Neuronal stem cell (in vitro differentiated cells): ENCODE measurements around the gene PRAMEF9.
"Not testable (repeated sequence)": the region's sequence is repeated elsewhere in the genome, so short reads cannot be mapped to it uniquely, and the experiment has no call there.

Experiments
- DNase-seq: peaks from one replicate; pipeline ENCODE4 v3.0.0-alpha.2; 2013; ENCODE audit warnings: low spot score
- H2AFZ ChIP-seq: one replicate; pipeline ENCODE4 v1.6.1; 2013; ENCODE audit warnings: mild to moderate bottlenecking, low read length, inconsistent platforms
- H2AK5ac ChIP-seq: 2 replicates; pipeline ENCODE4 v1.6.1; 2013; ENCODE audit warnings: low read depth, mild to moderate bottlenecking, inconsistent platforms, low read length, moderate library complexity, mixed read lengths
- H2BK120ac ChIP-seq: 2 replicates; pipeline ENCODE4 v1.6.1; 2013; ENCODE audit warnings: low read depth, mild to moderate bottlenecking, inconsistent platforms, low read length, moderate library complexity, mixed read lengths
- H2BK12ac ChIP-seq: one replicate; pipeline ENCODE4 v1.6.1; 2013; ENCODE audit warnings: low read length, inconsistent platforms
- H2BK15ac ChIP-seq: 2 replicates; pipeline ENCODE4 v1.6.1; 2013; ENCODE audit warnings: mild to moderate bottlenecking, low read length, inconsistent platforms, mixed read lengths
- H2BK5ac ChIP-seq: one replicate; pipeline ENCODE4 v1.6.1; 2013; ENCODE audit warnings: inconsistent platforms, mild to moderate bottlenecking, low read length, moderate library complexity
- H3K14ac ChIP-seq: one replicate; pipeline ENCODE4 v1.6.1; 2013; ENCODE audit warnings: low read length, inconsistent platforms
- H3K18ac ChIP-seq: 2 replicates; pipeline ENCODE4 v1.6.1; 2013; ENCODE audit warnings: low read length, inconsistent platforms
- H3K23ac ChIP-seq: 2 replicates; pipeline ENCODE4 v1.6.1; 2013; ENCODE audit warnings: low read depth, mild to moderate bottlenecking, mixed read lengths, low read length, inconsistent platforms; ENCODE audit not compliant: poor library complexity
- H3K27ac ChIP-seq: replicated peaks from 3 replicates; pipeline ENCODE4 v1.5.1; 2013; ENCODE audit warnings: low read length, inconsistent platforms
- H3K27me3 ChIP-seq, 3 experiments: 2 replicates each; pipeline ENCODE4 v1.6.1; 2013; ENCODE audit warnings: low read length in 3 of 3, mild to moderate bottlenecking in 2 of 3, inconsistent platforms in 1 of 3, low read depth in 1 of 3, mixed read lengths in 1 of 3, moderate library complexity in 1 of 3; ENCODE audit not compliant: control insufficient read depth in 3 of 3, insufficient read depth in 3 of 3
- H3K36me3 ChIP-seq, 2 donors: replicated peaks in 1 of 2; 2 replicates each; pipeline ENCODE4 v1.6.1; 2013; ENCODE audit warnings: low read length in 2 of 2; ENCODE audit not compliant: control insufficient read depth in 2 of 2, insufficient read depth in 2 of 2
- H3K4ac ChIP-seq: 2 replicates; pipeline ENCODE4 v1.6.1; 2013; ENCODE audit warnings: inconsistent platforms, mild to moderate bottlenecking, low read length, moderate library complexity
- H3K4me1 ChIP-seq, 2 donors: 1 replicate in 1 of 2; 2 replicates in 1 of 2; pipeline ENCODE4 v1.6.1; 2013; ENCODE audit warnings: low read length in 2 of 2, low read depth in 1 of 2; ENCODE audit not compliant: control insufficient read depth in 2 of 2, insufficient read depth in 1 of 2
- H3K4me2 ChIP-seq: one replicate; pipeline ENCODE4 v1.6.1; 2013; ENCODE audit warnings: mild to moderate bottlenecking, low read length, inconsistent platforms; ENCODE audit not compliant: insufficient read depth, poor library complexity, severe bottlenecking
- H3K4me3 ChIP-seq, 2 donors: 2 replicates each; pipeline ENCODE4 v1.5.1; 2013; ENCODE audit warnings: low read length in 2 of 2, mild to moderate bottlenecking in 2 of 2, inconsistent platforms in 1 of 2, moderate library complexity in 1 of 2
- H3K79me1 ChIP-seq: one replicate; pipeline ENCODE4 v1.6.1; 2013; ENCODE audit warnings: low read depth, mild to moderate bottlenecking, inconsistent platforms, low read length, moderate library complexity
- H3K9ac ChIP-seq: one replicate; pipeline ENCODE4 v1.6.1; 2013; ENCODE audit warnings: mild to moderate bottlenecking, low read depth, low read length, inconsistent platforms; ENCODE audit not compliant: poor library complexity
- H3K9me3 ChIP-seq, 2 donors: replicated peaks in 1 of 2; 2 replicates each; pipeline versions ENCODE3 to v1.6.1; 2013; ENCODE audit warnings: low read length in 2 of 2, mild to moderate bottlenecking in 2 of 2, inconsistent platforms in 1 of 2, low read depth in 1 of 2, mixed read lengths in 1 of 2, moderate library complexity in 1 of 2; ENCODE audit not compliant: control insufficient read depth in 2 of 2, insufficient read depth in 1 of 2
- H4K8ac ChIP-seq: one replicate; pipeline ENCODE4 v1.6.1; 2013; ENCODE audit warnings: low read depth, mild to moderate bottlenecking, inconsistent platforms, low read length, moderate library complexity
- H4K91ac ChIP-seq: one replicate; pipeline ENCODE4 v1.6.1; 2013; ENCODE audit warnings: low read length, low read depth, mild to moderate bottlenecking, inconsistent platforms; ENCODE audit not compliant: poor library complexity
- WGBS, 2 donors: extraction: QIAGEN DNeasy Blood & Tissue Kit; methylation state at CpG; one replicate each; pipeline ENCODE4 v1.1.7; 2013; ENCODE audit warnings: missing lambda C conversion rate in 2 of 2, mixed read lengths in 1 of 2; ENCODE audit not compliant: insufficient read length in 2 of 2, insufficient replicate concordance in 1 of 2; ENCODE audit errors: extremely low coverage in 2 of 2; 5-methylcytosine and 5-hydroxymethylcytosine counted together

PRAMEF9 gene

DNA sequence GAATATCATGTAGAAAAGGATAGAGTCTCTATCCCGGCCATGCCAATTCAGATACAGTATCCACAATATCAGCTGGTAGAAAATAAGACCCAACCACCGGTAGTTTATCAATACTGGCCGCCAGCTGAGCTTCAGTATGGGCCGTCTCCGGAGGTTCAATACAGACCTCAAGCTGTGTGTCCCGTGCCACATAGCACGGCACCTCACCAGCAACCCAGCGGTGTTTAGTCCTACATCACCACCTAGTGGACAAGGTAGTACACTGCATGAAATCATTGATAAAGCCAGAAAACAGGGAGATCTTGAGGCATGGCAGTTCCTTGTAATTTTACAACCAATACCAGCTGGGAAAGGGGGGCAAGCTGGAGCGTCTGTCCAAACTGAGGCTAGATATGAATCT lies 37.1 kb downstream of the PRAMEF9 start:
- not testable (repeated sequence) for H3K14ac ChIP-seq, H2BK120ac ChIP-seq, H2AK5ac ChIP-seq, H2BK15ac ChIP-seq, H3K36me3 ChIP-seq, H4K8ac ChIP-seq, DNase-seq, H3K23ac ChIP-seq, H3K18ac ChIP-seq, H3K4me1 ChIP-seq, H3K27ac ChIP-seq, H3K27me3 ChIP-seq, H2AFZ ChIP-seq, H3K4me3 ChIP-seq, H3K4me2 ChIP-seq, H3K4ac ChIP-seq, H3K9me3 ChIP-seq, H4K91ac ChIP-seq, H3K9ac ChIP-seq, H2BK12ac ChIP-seq, H3K79me1 ChIP-seq, H2BK5ac ChIP-seq
- no CpG with 5 or more reads among the region's 9 CpGs for WGBS, 2 donors

DNA sequence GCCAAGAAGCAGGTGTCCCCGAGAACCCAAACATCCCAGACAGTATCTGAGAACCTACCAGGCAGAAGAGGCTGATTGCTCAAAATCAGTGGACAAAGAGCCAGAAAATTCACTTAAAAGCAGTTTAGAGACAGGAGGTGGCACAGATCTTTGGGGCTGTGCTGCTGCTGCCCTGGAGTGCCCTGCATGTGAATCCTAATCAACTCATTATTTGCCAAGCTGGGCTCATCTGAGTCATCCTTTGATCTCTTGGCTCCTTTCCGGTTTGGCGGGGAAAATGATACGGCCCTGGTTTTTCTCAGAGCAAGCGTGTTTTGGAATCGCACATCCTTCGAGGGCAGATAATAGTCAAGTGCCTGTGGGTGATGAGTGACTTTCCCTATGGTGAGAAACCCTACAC lies 45.0 kb downstream of the PRAMEF9 start:
- H4K8ac ChIP-seq, H2BK5ac ChIP-seq, H3K23ac ChIP-seq, H3K4me1 ChIP-seq, H3K14ac ChIP-seq, H2BK15ac ChIP-seq, H3K27me3 ChIP-seq, H3K18ac ChIP-seq, DNase-seq, H3K79me1 ChIP-seq, H3K27ac ChIP-seq, H3K9me3 ChIP-seq, H2AK5ac ChIP-seq, H2BK12ac ChIP-seq, H2AFZ ChIP-seq, H3K4ac ChIP-seq, H3K4me2 ChIP-seq, H3K36me3 ChIP-seq, H4K91ac ChIP-seq, H3K4me3 ChIP-seq, H3K9ac ChIP-seq, H2BK120ac ChIP-seq: not testable (repeated sequence)
- no CpG with 5 or more reads among the region's 7 CpGs for WGBS, 2 donors

DNA sequence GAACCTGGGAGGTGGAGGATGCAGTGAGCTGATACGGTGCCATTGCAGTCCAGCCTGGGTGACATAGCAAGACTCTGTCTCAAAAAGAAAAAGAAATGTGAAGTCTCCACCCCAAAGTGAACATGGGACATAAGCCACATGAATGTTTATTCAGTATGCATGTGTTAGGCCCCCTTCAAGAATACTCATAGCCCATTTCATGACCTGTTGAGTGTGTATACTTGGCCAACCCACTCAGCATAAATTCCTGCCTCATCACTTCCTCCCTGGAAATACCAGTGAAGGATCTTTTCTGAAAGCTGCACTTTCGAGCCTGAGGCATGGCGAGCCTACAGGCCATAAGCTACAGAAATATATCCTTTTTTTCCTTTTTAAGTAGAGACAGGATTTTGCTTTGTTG lies 47.6 kb downstream of the PRAMEF9 start:
- H3K14ac ChIP-seq, H2AK5ac ChIP-seq, H3K4ac ChIP-seq, H2BK5ac ChIP-seq, H3K23ac ChIP-seq, H3K36me3 ChIP-seq, DNase-seq, H2BK120ac ChIP-seq, H3K27me3 ChIP-seq, H3K9me3 ChIP-seq, H2AFZ ChIP-seq, H3K4me3 ChIP-seq, H3K27ac ChIP-seq, H3K18ac ChIP-seq, H4K91ac ChIP-seq, H3K79me1 ChIP-seq, H2BK12ac ChIP-seq, H4K8ac ChIP-seq, H3K4me1 ChIP-seq, H2BK15ac ChIP-seq, H3K9ac ChIP-seq, H3K4me2 ChIP-seq: not testable (repeated sequence)
- WGBS, 2 donors = no CpG with 5 or more reads among the region's 3 CpGs

DNA sequence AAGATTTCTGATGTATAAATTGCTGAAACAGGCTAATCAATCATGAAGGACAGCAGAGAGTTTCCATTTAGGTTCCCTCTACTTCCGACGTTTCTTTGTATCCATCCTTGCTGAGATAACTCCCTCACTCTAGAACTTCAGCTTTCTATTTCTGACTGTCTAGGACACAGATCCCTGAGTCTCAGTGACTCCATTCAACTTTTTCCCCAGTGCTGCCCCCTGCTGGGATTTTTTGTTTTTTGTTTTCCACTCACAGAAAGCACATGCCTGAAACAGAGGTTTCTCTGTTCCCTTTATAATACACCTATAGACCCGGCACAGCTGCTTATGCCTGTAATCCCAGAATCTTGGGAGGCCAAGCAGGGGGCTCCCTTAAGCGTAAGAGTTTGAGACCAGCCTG lies 51.1 kb downstream of the PRAMEF9 start:
- not testable (repeated sequence) for H2BK120ac ChIP-seq, H3K27ac ChIP-seq, H3K23ac ChIP-seq, DNase-seq, H2AK5ac ChIP-seq, H3K4ac ChIP-seq, H3K4me3 ChIP-seq, H3K18ac ChIP-seq, H3K36me3 ChIP-seq, H3K27me3 ChIP-seq, H3K4me1 ChIP-seq, H3K9ac ChIP-seq, H3K4me2 ChIP-seq, H4K8ac ChIP-seq, H3K9me3 ChIP-seq, H4K91ac ChIP-seq, H2BK15ac ChIP-seq, H2BK5ac ChIP-seq, H2AFZ ChIP-seq, H3K14ac ChIP-seq, H2BK12ac ChIP-seq, H3K79me1 ChIP-seq
- no CpG with 5 or more reads among the region's 4 CpGs for WGBS, 2 donors
